GM18867 (cell line): ENCODE results near the gene TEN1.

Experiments
- ATAC-seq: cut with Tn5 transposase; IDR thresholded peaks from one replicate; pipeline ENCODE4 v1.9.1; 2021; ENCODE audit warnings: mild to moderate bottlenecking, moderate library complexity; ENCODE audit not compliant: unreplicated experiment

TEN1 gene

GRCh38 chr17:76005263-76006149, 26.5 kb downstream of the TEN1 start:
- ATAC-seq: no peak

- no peak for ATAC-seq
Measured at GRCh38 chr17:76007131-76007849, 28.2 kb downstream of the TEN1 start.

- no peak for ATAC-seq
Measured at GRCh38 chr17:76007850-76008165, 28.8 kb downstream of the TEN1 start.

- no peak for ATAC-seq
Measured at GRCh38 chr17:76008208-76008607, 29.2 kb downstream of the TEN1 start.

- ATAC-seq: no peak
Measured at GRCh38 chr17:76008630-76009425, 29.8 kb downstream of the TEN1 start.

GRCh38 chr17:76009447-76009846, 30.4 kb downstream of the TEN1 start:
- ATAC-seq: no peak

GRCh38 chr17:76009969-76010661, 31.1 kb downstream of the TEN1 start:
- ATAC-seq: no peak

- no peak for ATAC-seq
Measured at GRCh38 chr17:76011951-76012350, 32.9 kb downstream of the TEN1 start.

- ATAC-seq: no peak
Measured at GRCh38 chr17:76013377-76013932, 34.4 kb downstream of the TEN1 start.

- ATAC-seq: no peak
Measured at GRCh38 chr17:76014100-76014924, 35.3 kb downstream of the TEN1 start.

- ATAC-seq: no peak
Measured at GRCh38 chr17:76014925-76015261, 35.9 kb downstream of the TEN1 start.

- ATAC-seq: no peak
Measured at GRCh38 chr17:76017481-76018339, 38.7 kb downstream of the TEN1 start.

- no peak for ATAC-seq
Measured at GRCh38 chr17:76018340-76018680, 39.3 kb downstream of the TEN1 start.

- no peak for ATAC-seq
Measured at GRCh38 chr17:76018801-76019200, 39.8 kb downstream of the TEN1 start.

GRCh38 chr17:76019833-76020467, 40.9 kb downstream of the TEN1 start:
- no peak for ATAC-seq

- no peak for ATAC-seq
Measured at GRCh38 chr17:76022285-76022684, 43.2 kb downstream of the TEN1 start.

GRCh38 chr17:76022973-76023899, 44.2 kb downstream of the TEN1 start:
- no peak for ATAC-seq

GRCh38 chr17:76023900-76024237, 44.8 kb downstream of the TEN1 start:
- no peak for ATAC-seq
